HCT116 (cell line): Measurements from ENCODE around the gene SDCBP2. TPM values are rescaled to one million over a fixed set of nuclear protein-coding genes. Genes with fewer than 3 reads are reported as not detected.
A peak's percentile ranks its signal among the peaks of the same experiment; 100 is the strongest.

Source experiments
- ATAC-seq: fragments of 200-7000 bp; cut with Tn5 transposase; 2 replicates; pipeline ENCODE4 v1.9.1; 2020; ENCODE audit warnings: mild to moderate bottlenecking, moderate library complexity
- BruUV-seq: library from RNA; stranded (reverse); fragments of 400-500 nt; replicated peaks from 2 replicates; lab custom pipeline; 2021; lab: Mats Ljungman, UMichigan
- CTCF ChIA-PET: fragments of 300-600 bp; sonication (Branson Sonifier 250); formaldehyde crosslinking; loops from one replicate; lab custom pipeline; 2021; ENCODE audit warnings: antibody characterized with exemption; lab: Charles Lee
- POLR2A ChIA-PET: fragments of 300-600, 350-600 bp; sonication (Branson Sonifier 250); formaldehyde crosslinking; loops from one replicate; lab custom pipeline; 2021; ENCODE audit warnings: antibody characterized with exemption; lab: Charles Lee
- RAD21 ChIA-PET, 2 experiments: fragments of 300-600 bp; sonication (Branson Sonifier 250); formaldehyde crosslinking; loops; one replicate each; lab custom pipeline; 2023; ENCODE audit warnings: low total read pairs in 2 of 2; ENCODE audit not compliant: uncharacterized antibody in 2 of 2, unreplicated experiment in 2 of 2, low non-redundant PET in 1 of 2; lab: Charles Lee
- DNase-seq: peaks from one replicate; pipeline ENCODE4 v3.0.0-alpha.2; 2010; ENCODE audit warnings: low read depth, low spot score
- H2AFZ ChIP-seq: fragments of 200-600 bp; shearing (Covaris generic), sonication (generic); 2 replicates; pipeline ENCODE4 v1.6.1; 2017; ENCODE audit warnings: low read depth, mixed run types, mixed read lengths, antibody characterized with exemption, low read length; ENCODE audit not compliant: poor library complexity, severe bottlenecking
- H3K27ac ChIP-seq: 2 replicates; pipeline ENCODE4 v1.5.1; 2012; ENCODE audit warnings: low read depth, low read length
- H3K27me3 ChIP-seq: fragments of 200-600 bp; sonication (generic); 2 replicates; pipeline ENCODE4 v1.6.1; 2016; ENCODE audit warnings: mixed run types, low read length, mixed read lengths; ENCODE audit not compliant: insufficient read depth
- H3K36me3 ChIP-seq, 2 experiments: fragments of 200-500 bp in 1 of 2; fragments of 200-600 bp in 1 of 2; sonication (Bioruptor generic) in 1 of 2; sonication (generic) in 1 of 2; 2 replicates each; pipeline versions ENCODE4 v1.5.1 to v1.6.1; 2014 to 2016; ENCODE audit warnings: low read length in 2 of 2, inconsistent platforms in 1 of 2, mixed read lengths in 1 of 2, mixed run types in 1 of 2; ENCODE audit not compliant: insufficient read depth in 2 of 2, control insufficient read depth in 1 of 2
- H3K4me1 ChIP-seq, 2 experiments: fragments of 200-600 bp in 1 of 2; sonication (generic) in 1 of 2; 2 replicates each; pipeline versions ENCODE4 v1.5.1 to v1.6.1; 2012 to 2017; ENCODE audit warnings: low read length in 2 of 2, inconsistent platforms in 1 of 2, mild to moderate bottlenecking in 1 of 2, mixed read lengths in 1 of 2, mixed run types in 1 of 2, moderate library complexity in 1 of 2; ENCODE audit not compliant: insufficient read depth in 2 of 2, control insufficient read depth in 1 of 2
- H3K4me2 ChIP-seq: fragments of 200-600 bp; sonication (generic); 2 replicates; pipeline ENCODE4 v1.6.1; 2017; ENCODE audit warnings: mixed run types, low read length, mixed read lengths
- H3K4me3 ChIP-seq, 2 experiments: fragments of 200-600 bp in 1 of 2; sonication (generic) in 1 of 2; replicated peaks in 1 of 2; 2 replicates each; pipeline ENCODE4 v1.5.1; 2011 to 2016; ENCODE audit warnings: low read length in 2 of 2, control low read depth in 1 of 2, low read depth in 1 of 2, mild to moderate bottlenecking in 1 of 2, mixed read lengths in 1 of 2, mixed run types in 1 of 2
- H3K79me2 ChIP-seq: fragments of 200-600 bp; sonication (generic); 2 replicates; pipeline ENCODE4 v1.6.1; 2017; ENCODE audit warnings: mild to moderate bottlenecking, mixed run types, low read length, moderate library complexity, mixed read lengths; ENCODE audit not compliant: insufficient read depth
- H3K9ac ChIP-seq: fragments of 200-600 bp; sonication (generic); 2 replicates; pipeline ENCODE4 v1.6.1; 2016; ENCODE audit warnings: low read length, mixed read lengths
- H3K9me2 ChIP-seq: fragments of 200-600 bp; sonication (generic), shearing (Covaris generic); 2 replicates; pipeline ENCODE4 v1.6.1; 2017; ENCODE audit warnings: mixed run types, mild to moderate bottlenecking, moderate library complexity; ENCODE audit not compliant: insufficient read depth
- H3K9me3 ChIP-seq, 2 experiments: fragments of 200-500 bp in 1 of 2; fragments of 200-600 bp in 1 of 2; sonication (Bioruptor generic) in 1 of 2; sonication (generic) in 1 of 2; 2 replicates each; pipeline ENCODE4 v1.6.1; 2014 to 2017; ENCODE audit warnings: low read length in 2 of 2, mixed read lengths in 2 of 2, inconsistent platforms in 1 of 2, low read depth in 1 of 2, mild to moderate bottlenecking in 1 of 2, mixed run types in 1 of 2, moderate library complexity in 1 of 2; ENCODE audit not compliant: control insufficient read depth in 1 of 2, insufficient read depth in 1 of 2
- H4K20me1 ChIP-seq: fragments of 200-600 bp; sonication (generic), shearing (Covaris generic); 2 replicates; pipeline ENCODE4 v1.6.1; 2017; ENCODE audit warnings: mixed run types, mild to moderate bottlenecking, moderate library complexity; ENCODE audit not compliant: insufficient read depth
- ELF1 ChIP-seq: IDR thresholded peaks from 2 replicates; pipeline ENCODE4 v1.6.1; 2012; ENCODE audit warnings: low read depth, borderline replicate concordance
- EZH2 ChIP-seq: fragments of 200-600 bp; sonication (generic); IDR thresholded peaks from 2 replicates; pipeline ENCODE4 v1.6.1; 2017; ENCODE audit warnings: antibody characterized with exemption, mixed run types
- EZH2phosphoT487 ChIP-seq: fragments of 200-600 bp; IDR thresholded peaks from 2 replicates; pipeline ENCODE4 v1.6.1; 2018; ENCODE audit warnings: antibody characterized with exemption, borderline replicate concordance
- JUND ChIP-seq: IDR thresholded peaks from 2 replicates; pipeline ENCODE4 v1.6.1; 2012
- POLR2A ChIP-seq: IDR thresholded peaks from 2 replicates; pipeline ENCODE4 v1.7.0; 2011; ENCODE audit warnings: borderline replicate concordance; ENCODE audit not compliant: insufficient read depth, insufficient read length; ENCODE audit errors: extremely low read depth
- POLR2AphosphoS5 ChIP-seq: IDR thresholded peaks from 2 replicates; pipeline ENCODE4 v1.6.1; 2011; ENCODE audit warnings: mild to moderate bottlenecking, low read depth, low read length, moderate library complexity
- SIN3A ChIP-seq: IDR thresholded peaks from 2 replicates; pipeline ENCODE4 v1.6.1; 2012; ENCODE audit warnings: low read depth
- SP1 ChIP-seq: IDR thresholded peaks from 2 replicates; pipeline ENCODE4 v1.6.1; 2012; ENCODE audit warnings: low read depth
- SRF ChIP-seq: IDR thresholded peaks from 2 replicates; pipeline ENCODE4 v1.6.1; 2012; ENCODE audit warnings: low read depth
- ZFX ChIP-seq: fragments of 450-650 bp; IDR thresholded peaks from 2 replicates; pipeline ENCODE4 v1.6.1; 2017
- intact Hi-C: fragments of 100-400 bp; cut with micrococcal nuclease; formaldehyde crosslinking; loops from 2 replicates; pipeline ENCODE4 v1.10.0; 2022
- total RNA-seq: library from RNA; stranded (reverse); gene quantifications from one replicate; pipeline ENCODE4 v1.2.1, GENCODE V29; 2021; ENCODE audit not compliant: unreplicated experiment
- TF ChIP-seq, protein P1 (sequence below), 3 experiments: fragments of 200-600 bp in 1 of 3; sonication (generic) in 1 of 3; IDR thresholded peaks in 2 of 3; conservative IDR thresholded peaks in 1 of 3; 2 replicates each; pipeline ENCODE4 v1.5.1; 2012 to 2017; ENCODE audit warnings: low read depth in 2 of 3, low read length in 2 of 3, antibody characterized with exemption in 1 of 3, borderline replicate concordance in 1 of 3, control low read depth in 1 of 3, mild to moderate bottlenecking in 1 of 3, mixed read lengths in 1 of 3, mixed run types in 1 of 3, moderate library complexity in 1 of 3; ENCODE audit not compliant: insufficient read depth in 1 of 3
- TF ChIP-seq, protein P2 (sequence below): IDR thresholded peaks from 2 replicates; pipeline ENCODE4 v1.6.1; 2012; ENCODE audit warnings: low read depth
- TF ChIP-seq, protein P3 (sequence below): IDR thresholded peaks from 2 replicates; pipeline ENCODE4 v1.6.1; 2011; ENCODE audit warnings: mild to moderate bottlenecking, low read length, moderate library complexity; ENCODE audit not compliant: insufficient replicate concordance; ENCODE audit errors: extremely low read depth

The SDCBP2 gene
- total RNA-seq, 1 experiment from 2014 or later = 3.4 TPM

DNA sequence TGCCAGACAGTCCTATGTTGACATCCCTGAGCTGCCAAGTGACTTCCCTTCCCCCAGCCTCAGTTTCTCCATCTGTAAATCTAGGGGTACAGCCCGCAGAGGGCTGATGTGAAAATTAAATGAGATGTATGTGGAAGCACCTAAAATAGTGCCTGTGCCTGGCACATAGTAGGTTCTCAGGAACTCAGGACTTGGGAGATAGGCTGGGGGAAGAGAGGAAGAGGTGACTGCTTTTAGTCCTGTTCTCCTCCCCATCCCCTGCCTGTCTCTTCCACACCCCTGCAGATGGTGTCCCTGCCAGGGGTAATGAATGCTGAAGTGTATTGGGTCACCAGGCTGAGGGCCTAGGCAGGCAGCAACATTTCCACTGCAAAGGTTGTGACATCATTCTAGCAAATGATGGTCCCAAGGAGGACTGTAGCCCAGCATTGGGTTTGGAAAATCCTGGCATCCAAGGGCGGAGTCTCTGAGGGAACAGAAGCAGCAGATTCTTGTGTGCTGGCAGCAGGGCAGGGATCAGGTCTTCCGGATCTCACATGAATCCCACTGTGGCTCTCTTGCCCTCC, 61.0 kb downstream of the SDCBP2 start:
- no peak overlapping the region for H3K4me2 ChIP-seq
- CTCF ChIA-PET = no interaction called here
- H3K9ac ChIP-seq = no peak overlapping the region
- DNase-seq (no peak), ATAC-seq (no peak)
- no TSS peak for BruUV-seq
- no peaks in the 10 kb centered on the region for H3K9me3 ChIP-seq
- RAD21 ChIA-PET = no interaction called here
- H3K4me1 ChIP-seq = peaks cover 6 to 21% of the 10 kb centered on the region in 2 experiments; a peak in 3 of 4 replicates
- no peak for TF ChIP-seq SP1
- H3K36me3 ChIP-seq = no peaks in the 10 kb centered on the region
- H3K79me2 ChIP-seq = no peaks in the 10 kb centered on the region
- no peak overlapping the region for H3K27ac ChIP-seq
- H3K27me3 ChIP-seq = no peaks in the 10 kb centered on the region
- H3K9me2 ChIP-seq = no peaks in the 10 kb centered on the region
- POLR2A ChIA-PET = no interaction called here
- intact Hi-C loops = no loop called here
- no peaks in the 10 kb centered on the region for H4K20me1 ChIP-seq
- H2AFZ ChIP-seq = no peak overlapping the region
- H3K4me3 ChIP-seq = no peak overlapping the region

GRCh38 chr20:1267161-1267560, 61.8 kb downstream of the SDCBP2 start:
- H3K9me3 ChIP-seq = no peaks in the 10 kb centered on the region
- peak overlapping the region; percentile 39; the same call in 1 of the 2 replicates for H3K9ac ChIP-seq
- H3K27ac ChIP-seq = no peak overlapping the region
- H3K27me3 ChIP-seq = no peaks in the 10 kb centered on the region
- intact Hi-C loops = no loop called here
- no peaks in the 10 kb centered on the region for H3K9me2 ChIP-seq
- H3K4me2 ChIP-seq = peak overlapping the region; percentile 75
- RAD21 ChIA-PET = no interaction called here
- no peaks in the 10 kb centered on the region for H3K36me3 ChIP-seq
- H3K4me1 ChIP-seq = peaks cover 6 to 21% of the 10 kb centered on the region in 2 experiments; a peak in 3 of 4 replicates
- peak overlapping the region; percentile 57 to 70 for H3K4me3 ChIP-seq
- TF ChIP-seq SRF (no peak), POLR2A (no peak), ELF1 (no peak), SIN3A (no peak), EZH2 (no peak), EZH2phosphoT487 (no peak), SP1 (no peak), POLR2AphosphoS5 (no peak), ZFX (no peak), JUND (no peak)
- TF ChIP-seq, protein P1, sequence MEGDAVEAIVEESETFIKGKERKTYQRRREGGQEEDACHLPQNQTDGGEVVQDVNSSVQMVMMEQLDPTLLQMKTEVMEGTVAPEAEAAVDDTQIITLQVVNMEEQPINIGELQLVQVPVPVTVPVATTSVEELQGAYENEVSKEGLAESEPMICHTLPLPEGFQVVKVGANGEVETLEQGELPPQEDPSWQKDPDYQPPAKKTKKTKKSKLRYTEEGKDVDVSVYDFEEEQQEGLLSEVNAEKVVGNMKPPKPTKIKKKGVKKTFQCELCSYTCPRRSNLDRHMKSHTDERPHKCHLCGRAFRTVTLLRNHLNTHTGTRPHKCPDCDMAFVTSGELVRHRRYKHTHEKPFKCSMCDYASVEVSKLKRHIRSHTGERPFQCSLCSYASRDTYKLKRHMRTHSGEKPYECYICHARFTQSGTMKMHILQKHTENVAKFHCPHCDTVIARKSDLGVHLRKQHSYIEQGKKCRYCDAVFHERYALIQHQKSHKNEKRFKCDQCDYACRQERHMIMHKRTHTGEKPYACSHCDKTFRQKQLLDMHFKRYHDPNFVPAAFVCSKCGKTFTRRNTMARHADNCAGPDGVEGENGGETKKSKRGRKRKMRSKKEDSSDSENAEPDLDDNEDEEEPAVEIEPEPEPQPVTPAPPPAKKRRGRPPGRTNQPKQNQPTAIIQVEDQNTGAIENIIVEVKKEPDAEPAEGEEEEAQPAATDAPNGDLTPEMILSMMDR (IDR thresholded peaks at IDR 0.05 in 2 of 3, conservative IDR thresholded peaks at IDR 0.05 in 1 of 3; ENCODE audit: borderline replicate concordance in 1 of 3, insufficient read depth in 1 of 3, low read depth in 2 of 3, low read length in 2 of 3) = no peak
- TF ChIP-seq, protein P2, sequence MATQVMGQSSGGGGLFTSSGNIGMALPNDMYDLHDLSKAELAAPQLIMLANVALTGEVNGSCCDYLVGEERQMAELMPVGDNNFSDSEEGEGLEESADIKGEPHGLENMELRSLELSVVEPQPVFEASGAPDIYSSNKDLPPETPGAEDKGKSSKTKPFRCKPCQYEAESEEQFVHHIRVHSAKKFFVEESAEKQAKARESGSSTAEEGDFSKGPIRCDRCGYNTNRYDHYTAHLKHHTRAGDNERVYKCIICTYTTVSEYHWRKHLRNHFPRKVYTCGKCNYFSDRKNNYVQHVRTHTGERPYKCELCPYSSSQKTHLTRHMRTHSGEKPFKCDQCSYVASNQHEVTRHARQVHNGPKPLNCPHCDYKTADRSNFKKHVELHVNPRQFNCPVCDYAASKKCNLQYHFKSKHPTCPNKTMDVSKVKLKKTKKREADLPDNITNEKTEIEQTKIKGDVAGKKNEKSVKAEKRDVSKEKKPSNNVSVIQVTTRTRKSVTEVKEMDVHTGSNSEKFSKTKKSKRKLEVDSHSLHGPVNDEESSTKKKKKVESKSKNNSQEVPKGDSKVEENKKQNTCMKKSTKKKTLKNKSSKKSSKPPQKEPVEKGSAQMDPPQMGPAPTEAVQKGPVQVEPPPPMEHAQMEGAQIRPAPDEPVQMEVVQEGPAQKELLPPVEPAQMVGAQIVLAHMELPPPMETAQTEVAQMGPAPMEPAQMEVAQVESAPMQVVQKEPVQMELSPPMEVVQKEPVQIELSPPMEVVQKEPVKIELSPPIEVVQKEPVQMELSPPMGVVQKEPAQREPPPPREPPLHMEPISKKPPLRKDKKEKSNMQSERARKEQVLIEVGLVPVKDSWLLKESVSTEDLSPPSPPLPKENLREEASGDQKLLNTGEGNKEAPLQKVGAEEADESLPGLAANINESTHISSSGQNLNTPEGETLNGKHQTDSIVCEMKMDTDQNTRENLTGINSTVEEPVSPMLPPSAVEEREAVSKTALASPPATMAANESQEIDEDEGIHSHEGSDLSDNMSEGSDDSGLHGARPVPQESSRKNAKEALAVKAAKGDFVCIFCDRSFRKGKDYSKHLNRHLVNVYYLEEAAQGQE = no peak
- TF ChIP-seq, protein P3, sequence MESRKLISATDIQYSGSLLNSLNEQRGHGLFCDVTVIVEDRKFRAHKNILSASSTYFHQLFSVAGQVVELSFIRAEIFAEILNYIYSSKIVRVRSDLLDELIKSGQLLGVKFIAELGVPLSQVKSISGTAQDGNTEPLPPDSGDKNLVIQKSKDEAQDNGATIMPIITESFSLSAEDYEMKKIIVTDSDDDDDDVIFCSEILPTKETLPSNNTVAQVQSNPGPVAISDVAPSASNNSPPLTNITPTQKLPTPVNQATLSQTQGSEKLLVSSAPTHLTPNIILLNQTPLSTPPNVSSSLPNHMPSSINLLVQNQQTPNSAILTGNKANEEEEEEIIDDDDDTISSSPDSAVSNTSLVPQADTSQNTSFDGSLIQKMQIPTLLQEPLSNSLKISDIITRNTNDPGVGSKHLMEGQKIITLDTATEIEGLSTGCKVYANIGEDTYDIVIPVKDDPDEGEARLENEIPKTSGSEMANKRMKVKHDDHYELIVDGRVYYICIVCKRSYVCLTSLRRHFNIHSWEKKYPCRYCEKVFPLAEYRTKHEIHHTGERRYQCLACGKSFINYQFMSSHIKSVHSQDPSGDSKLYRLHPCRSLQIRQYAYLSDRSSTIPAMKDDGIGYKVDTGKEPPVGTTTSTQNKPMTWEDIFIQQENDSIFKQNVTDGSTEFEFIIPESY = no peak
- no peak overlapping the region for H2AFZ ChIP-seq
- DNase-seq = no peak
- ATAC-seq = no peak
- POLR2A ChIA-PET = interaction anchor here (1.4 kb wide), 1 partner anchor 9 kb away, joined by 3 read pairs; no protein-coding TSS in a partner anchor
- no peaks in the 10 kb centered on the region for H4K20me1 ChIP-seq
- CTCF ChIA-PET = no interaction called here
- H3K79me2 ChIP-seq = no peaks in the 10 kb centered on the region
- no TSS peak for BruUV-seq
